B cell (primary cell): ENCODE data around the gene ABLIM1. TPM values are rescaled to one million over a fixed set of nuclear protein-coding genes. Genes with fewer than 3 reads are reported as not detected.

Experiments
- ATAC-seq: fragments of 200-7000 bp; cut with Tn5 transposase; one replicate; pipeline ENCODE4 v1.10.0; 2021; ENCODE audit warnings: low read depth, mild to moderate bottlenecking, moderate number of reproducible peaks, moderate library complexity
- CTCF ChIA-PET: fragments of 350-600 bp; sonication (Branson Sonifier 250); formaldehyde crosslinking; loops from one replicate; lab custom pipeline; 2021; ENCODE audit warnings: antibody characterized with exemption, inconsistent platforms; lab: Charles Lee
- POLR2A ChIA-PET: fragments of 350-600 bp; sonication (Branson Sonifier 250); formaldehyde crosslinking; loops from one replicate; lab custom pipeline; 2021; ENCODE audit warnings: antibody characterized with exemption; lab: Charles Lee
- DNase-seq: peaks from one replicate; pipeline ENCODE4 v3.0.0; 2013
- H2AFZ ChIP-seq: 2 replicates; pipeline ENCODE4 v1.6.1; 2012; ENCODE audit warnings: mild to moderate bottlenecking, low read depth, low read length; ENCODE audit not compliant: insufficient read depth, poor library complexity, severe bottlenecking
- H3K27ac ChIP-seq, 2 donors: 1 replicate in 1 of 2; 2 replicates in 1 of 2; pipeline ENCODE4 v1.5.1; 2012 to 2013; ENCODE audit warnings: low read length in 2 of 2, mild to moderate bottlenecking in 2 of 2, moderate library complexity in 1 of 2
- H3K27me3 ChIP-seq, 4 experiments: fragments of 200-600 bp in 1 of 4; sonication (generic) in 1 of 4; replicated peaks in 1 of 4; 1 replicate in 2 of 4; 2 replicates in 2 of 4; pipeline versions ENCODE4 v1.6.1 to v1.7.0; 2013 to 2016; ENCODE audit warnings: low read length in 3 of 4, mild to moderate bottlenecking in 2 of 4, mixed read lengths in 1 of 4, moderate library complexity in 1 of 4; ENCODE audit not compliant: insufficient read depth in 4 of 4, control insufficient read depth in 3 of 4; ENCODE audit errors: control extremely low read depth in 1 of 4
- H3K36me3 ChIP-seq, 2 experiments: replicated peaks in 1 of 2; 1 replicate in 1 of 2; 2 replicates in 1 of 2; pipeline versions ENCODE4 v1.6.1 to v1.7.1; 2013; ENCODE audit warnings: low read length in 1 of 2; ENCODE audit not compliant: insufficient read depth in 2 of 2, control insufficient read depth in 1 of 2; ENCODE audit errors: control extremely low read depth in 1 of 2, extremely low read depth in 1 of 2
- H3K4me1 ChIP-seq, 2 donors: fragments of 200-600 bp in 1 of 2; sonication (generic) in 1 of 2; 1 replicate in 1 of 2; 2 replicates in 1 of 2; pipeline versions ENCODE4 v1.5.1 to v1.6.1; 2013 to 2017; ENCODE audit warnings: low read length in 2 of 2; ENCODE audit not compliant: control insufficient read depth in 2 of 2, insufficient read depth in 2 of 2
- H3K4me2 ChIP-seq: replicated peaks from 2 replicates; pipeline ENCODE3; 2012; ENCODE audit warnings: mild to moderate bottlenecking, low read depth, low read length; ENCODE audit not compliant: poor library complexity, severe bottlenecking
- H3K4me3 ChIP-seq, 5 experiments: fragments of 200-600 bp in 1 of 5; sonication (generic) in 1 of 5; 1 replicate in 3 of 5; 2 replicates in 2 of 5; pipeline versions ENCODE4 v1.5.1 to v1.7.0; 2011 to 2016; ENCODE audit warnings: low read length in 4 of 5, mild to moderate bottlenecking in 4 of 5, low read depth in 2 of 5, control low read depth in 1 of 5, moderate library complexity in 1 of 5; ENCODE audit not compliant: insufficient read depth in 1 of 5; ENCODE audit errors: control extremely low read depth in 1 of 5, extremely low read depth in 1 of 5
- H3K79me2 ChIP-seq: fragments of 200-600 bp; sonication (generic); one replicate; pipeline ENCODE4 v1.6.0; 2016; ENCODE audit warnings: low read length; ENCODE audit not compliant: control insufficient read depth, insufficient read depth
- H3K9ac ChIP-seq: fragments of 200-600 bp; sonication (generic); 2 replicates; pipeline ENCODE4 v1.6.1; 2017; ENCODE audit warnings: mild to moderate bottlenecking, low read length, moderate library complexity
- H3K9me3 ChIP-seq, 3 donors: one replicate each; pipeline versions ENCODE4 v1.6.1 to v1.7.1; 2013; ENCODE audit warnings: low read length in 2 of 3; ENCODE audit not compliant: control insufficient read depth in 2 of 3, insufficient read depth in 1 of 3; ENCODE audit errors: control extremely low read depth in 1 of 3
- H4K20me1 ChIP-seq: 2 replicates; pipeline ENCODE4 v1.6.0; 2012; ENCODE audit warnings: mild to moderate bottlenecking, low read length; ENCODE audit not compliant: insufficient read depth, control insufficient read depth, poor library complexity, severe bottlenecking
- H3K27ac Mint-ChIP-seq: one replicate; pipeline ENCODE4 v1.8.0; 2021; ENCODE audit warnings: mixed read lengths
- H3K27me3 Mint-ChIP-seq: one replicate; pipeline ENCODE4 v1.8.0; 2021; ENCODE audit warnings: mixed read lengths
- H3K4me1 Mint-ChIP-seq: one replicate; pipeline ENCODE4 v1.8.0; 2021; ENCODE audit warnings: mixed read lengths
- H3K4me3 Mint-ChIP-seq: one replicate; pipeline ENCODE4 v1.8.0; 2021; ENCODE audit warnings: mixed read lengths
- H3K9me3 Mint-ChIP-seq: one replicate; pipeline ENCODE4 v1.8.0; 2022; ENCODE audit warnings: mixed read lengths; ENCODE audit not compliant: insufficient read depth
- EZH2 ChIP-seq: IDR thresholded peaks from 2 replicates; pipeline ENCODE4 v1.6.1; 2012; ENCODE audit warnings: borderline replicate concordance, low read depth, mild to moderate bottlenecking, moderate library complexity, low read length; ENCODE audit not compliant: insufficient read depth, poor library complexity, severe bottlenecking
- WGBS: methylation state at CpG from one replicate; pipeline ENCODE4 v1.1.5; 2013; ENCODE audit warnings: missing lambda C conversion rate; ENCODE audit not compliant: insufficient coverage; 5-methylcytosine and 5-hydroxymethylcytosine counted together
- intact Hi-C: fragments of 100-400 bp; cut with micrococcal nuclease; formaldehyde crosslinking; loops from one replicate; pipeline ENCODE4 v1.10.0; 2022
- polyA plus RNA-seq: library from polyadenylated mRNA; depleted of rRNA; stranded (reverse); fragments of >200 nt; gene quantifications from 2 replicates; pipeline ENCODE4 v1.2.3, GENCODE V29; 2012
- total RNA-seq, 2 donors: library from RNA; stranded (reverse); fragments of 120-200 nt in 1 of 2; gene quantifications; 1 replicate in 1 of 2; 2 replicates in 1 of 2; pipeline versions ENCODE4 v1.2.3 to v1.2.4, GENCODE V29; 2013 to 2022
- TF ChIP-seq, protein P1 (sequence below): fragments of 200-600 bp; IDR thresholded peaks from one replicate; pipeline ENCODE4 v1.8.0; 2022; ENCODE audit warnings: antibody characterized with exemption, mild to moderate bottlenecking

Gene ABLIM1
- total and polyA plus RNA-seq, 2 donors (not counting 1 experiment from before 2014, with no cell fraction given), result 55.6 to 148 TPM

GRCh38 chr10:114638821-114639625, 19.1 kb downstream of the ABLIM1 start:
- WGBS, result 33% methylated on average over 6 of the region's 8 CpGs
- Histone ChIP-seq H4K20me1 (no peaks in the 10 kb centered on the region), H3K27me3 (no peaks in the 10 kb centered on the region), H3K9me3 (no peaks in the 10 kb centered on the region), H3K79me2 (no peaks in the 10 kb centered on the region), H2AFZ (no peak overlapping the region), H3K27ac (no peak overlapping the region), H3K4me3 (no peak overlapping the region), H3K4me1 (peaks cover 0 to 6% of the 10 kb centered on the region in 2 donors), H3K4me2 (no peak overlapping the region), H3K36me3 (no peaks in the 10 kb centered on the region), H3K9ac (no peak overlapping the region)
- Mint-ChIP-seq H3K27me3 (peaks cover 12% of the 10 kb centered on the region), H3K4me1 (peaks cover 8% of the 10 kb centered on the region), H3K9me3 (no peaks in the 10 kb centered on the region), H3K27ac (no peak overlapping the region), H3K4me3 (no peak overlapping the region)
- POLR2A ChIA-PET, result no interaction called here
- DNase-seq (no peak), ATAC-seq (no peak)
- TF ChIP-seq, protein P1, sequence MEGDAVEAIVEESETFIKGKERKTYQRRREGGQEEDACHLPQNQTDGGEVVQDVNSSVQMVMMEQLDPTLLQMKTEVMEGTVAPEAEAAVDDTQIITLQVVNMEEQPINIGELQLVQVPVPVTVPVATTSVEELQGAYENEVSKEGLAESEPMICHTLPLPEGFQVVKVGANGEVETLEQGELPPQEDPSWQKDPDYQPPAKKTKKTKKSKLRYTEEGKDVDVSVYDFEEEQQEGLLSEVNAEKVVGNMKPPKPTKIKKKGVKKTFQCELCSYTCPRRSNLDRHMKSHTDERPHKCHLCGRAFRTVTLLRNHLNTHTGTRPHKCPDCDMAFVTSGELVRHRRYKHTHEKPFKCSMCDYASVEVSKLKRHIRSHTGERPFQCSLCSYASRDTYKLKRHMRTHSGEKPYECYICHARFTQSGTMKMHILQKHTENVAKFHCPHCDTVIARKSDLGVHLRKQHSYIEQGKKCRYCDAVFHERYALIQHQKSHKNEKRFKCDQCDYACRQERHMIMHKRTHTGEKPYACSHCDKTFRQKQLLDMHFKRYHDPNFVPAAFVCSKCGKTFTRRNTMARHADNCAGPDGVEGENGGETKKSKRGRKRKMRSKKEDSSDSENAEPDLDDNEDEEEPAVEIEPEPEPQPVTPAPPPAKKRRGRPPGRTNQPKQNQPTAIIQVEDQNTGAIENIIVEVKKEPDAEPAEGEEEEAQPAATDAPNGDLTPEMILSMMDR, result no peak
- TF ChIP-seq EZH2, result no peak
- CTCF ChIA-PET, result no interaction called here
- intact Hi-C loops, result no loop called here
